K562 (cell line): ENCODE measurements around the gene NOL4L.

ENCODE experiments used
- BACH1 ChIP-seq: fragments of 200-800 bp; sonication (Bioruptor generic); IDR thresholded peaks from 2 replicates; pipeline ENCODE4 v1.6.1; 2016; ENCODE audit warnings: missing genetic modification characterization, missing compliant biosample characterization
- CTCF ChIP-seq, 3 experiments: IDR thresholded peaks in 2 of 3; conservative IDR thresholded peaks in 1 of 3; 2 replicates each; pipeline ENCODE4 v1.5.1; 2011 to 2012; ENCODE audit warnings: low read length in 3 of 3, mild to moderate bottlenecking in 3 of 3, control low read depth in 2 of 3, improper control_type of control experiment in 1 of 3, inconsistent platforms in 1 of 3, low read depth in 1 of 3, mixed read lengths in 1 of 3, moderate library complexity in 1 of 3; ENCODE audit not compliant: insufficient read depth in 2 of 3
- EGR1 ChIP-seq: fragments of 450-650 bp; conservative IDR thresholded peaks from 2 replicates; pipeline ENCODE4 v1.6.1; 2017; ENCODE audit warnings: mild to moderate bottlenecking
- NONO ChIP-seq, 2 experiments: fragments of 200-400 bp in 1 of 2; fragments of 450-650 bp in 1 of 2; formaldehyde crosslinking in 1 of 2; IDR thresholded peaks; 2 replicates each; pipeline ENCODE4 v1.6.1; 2017; ENCODE audit warnings: low read depth in 2 of 2, mild to moderate bottlenecking in 2 of 2, moderate library complexity in 2 of 2, low read length in 1 of 2
- POLR2A ChIP-seq: fragments of 450-650 bp; conservative IDR thresholded peaks from 2 replicates; pipeline ENCODE4 v1.6.1; 2016
- POLR2AphosphoS5 ChIP-seq: IDR thresholded peaks from 2 replicates; pipeline ENCODE4 v1.6.1; 2011; ENCODE audit warnings: mild to moderate bottlenecking, low read depth, low read length, moderate library complexity; ENCODE audit not compliant: control insufficient read depth, insufficient read depth
- RBFOX2 ChIP-seq: fragments of 200-400 bp; formaldehyde crosslinking; IDR thresholded peaks from 2 replicates; pipeline ENCODE4 v1.6.1; 2017; ENCODE audit warnings: low read depth, mild to moderate bottlenecking, low read length, moderate library complexity
- SRSF7 ChIP-seq: fragments of 200-400 bp; formaldehyde crosslinking; optimal IDR thresholded peaks from 2 replicates; pipeline ENCODE3; 2017; ENCODE audit warnings: mild to moderate bottlenecking, low read depth, low read length
- TAF15 ChIP-seq: fragments of 200-400 bp; formaldehyde crosslinking; IDR thresholded peaks from 2 replicates; pipeline ENCODE4 v1.6.1; 2017; ENCODE audit warnings: mild to moderate bottlenecking, low read depth, low read length, moderate library complexity
- TCFL5 ChIP-seq: fragments of 250-450 bp; sonication (Bioruptor Pico); conservative IDR thresholded peaks from 2 replicates; pipeline ENCODE4 v1.6.1; 2021; ENCODE audit warnings: mild to moderate bottlenecking, moderate library complexity, matching md5 sums
- ZNF766 ChIP-seq: fragments of 200-800 bp; sonication (Bioruptor generic); conservative IDR thresholded peaks from 2 replicates; pipeline ENCODE4 v1.6.1; 2016; ENCODE audit warnings: missing genetic modification characterization, missing compliant biosample characterization
- TF ChIP-seq, protein P1 (sequence below): sonication (generic); formaldehyde crosslinking; IDR thresholded peaks from 2 replicates; pipeline ENCODE4 v1.5.0; 2020; ENCODE audit warnings: missing genetic modification reagents

- TF ChIP-seq EGR1 (no peak), TCFL5 (CRISPR knock-in tag) (no peak), CTCF (IDR thresholded peaks at IDR 0.05 in 2 of 3, conservative IDR thresholded peaks at IDR 0.05 in 1 of 3; ENCODE audit: insufficient read depth in 2 of 3, low read depth in 1 of 3, low read length in 3 of 3) (no peak), POLR2AphosphoS5 (no peak), SRSF7 (no peak), BACH1 (tag) (no peak), NONO (IDR thresholded peaks at IDR 0.05; ENCODE audit: low read depth in 2 of 2, low read length in 1 of 2) (no peak), POLR2A (no peak), TAF15 (no peak), ZNF766 (no peak), RBFOX2 (no peak; the same call in 1 of the 2 replicates)
- TF ChIP-seq, protein P1, sequence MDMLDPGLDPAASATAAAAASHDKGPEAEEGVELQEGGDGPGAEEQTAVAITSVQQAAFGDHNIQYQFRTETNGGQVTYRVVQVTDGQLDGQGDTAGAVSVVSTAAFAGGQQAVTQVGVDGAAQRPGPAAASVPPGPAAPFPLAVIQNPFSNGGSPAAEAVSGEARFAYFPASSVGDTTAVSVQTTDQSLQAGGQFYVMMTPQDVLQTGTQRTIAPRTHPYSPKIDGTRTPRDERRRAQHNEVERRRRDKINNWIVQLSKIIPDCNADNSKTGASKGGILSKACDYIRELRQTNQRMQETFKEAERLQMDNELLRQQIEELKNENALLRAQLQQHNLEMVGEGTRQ (CRISPR knock-in tag), result no peak
These were observed 3.1 kb downstream of the NOL4L start for GRCh38 chr20:32581839-32582658.
